Measurements from ENCODE around the gene FBXW11.

The FBXW11 gene

DNA sequence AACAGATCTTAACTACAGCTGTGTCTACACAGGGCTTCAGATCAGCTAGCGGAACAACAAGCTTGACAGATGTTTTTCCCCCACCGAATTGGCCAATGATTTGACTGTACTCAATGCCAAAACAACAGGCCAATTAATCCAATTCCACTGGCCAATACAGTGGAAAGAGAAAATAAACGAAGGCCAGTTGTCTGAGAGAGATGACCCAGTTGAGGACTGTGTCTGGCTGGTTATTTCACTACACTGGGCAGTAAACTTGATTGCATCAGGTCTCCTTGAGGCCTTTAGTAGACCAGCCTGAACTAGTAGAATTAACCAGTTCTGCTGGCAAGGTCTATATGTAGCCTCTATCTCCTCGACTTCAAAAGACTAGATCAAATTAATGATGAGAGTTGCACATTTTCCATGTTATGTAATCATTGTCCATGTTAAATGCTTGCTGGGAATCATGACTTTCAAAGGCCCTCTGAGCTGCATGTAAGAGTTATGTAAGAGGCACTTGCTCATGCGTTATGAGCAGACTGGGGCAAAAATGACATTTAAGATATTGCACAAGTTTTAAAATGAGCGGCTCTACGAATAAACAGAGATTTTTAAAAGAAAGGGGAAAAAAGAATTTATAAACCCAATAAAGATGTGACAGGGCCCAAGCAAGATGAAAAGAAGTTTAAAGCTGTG lies 192.5 kb downstream of the FBXW11 start:
- no peak for DNase-seq (ENCODE audit: low read depth)
- TF ChIP-seq, protein P1, sequence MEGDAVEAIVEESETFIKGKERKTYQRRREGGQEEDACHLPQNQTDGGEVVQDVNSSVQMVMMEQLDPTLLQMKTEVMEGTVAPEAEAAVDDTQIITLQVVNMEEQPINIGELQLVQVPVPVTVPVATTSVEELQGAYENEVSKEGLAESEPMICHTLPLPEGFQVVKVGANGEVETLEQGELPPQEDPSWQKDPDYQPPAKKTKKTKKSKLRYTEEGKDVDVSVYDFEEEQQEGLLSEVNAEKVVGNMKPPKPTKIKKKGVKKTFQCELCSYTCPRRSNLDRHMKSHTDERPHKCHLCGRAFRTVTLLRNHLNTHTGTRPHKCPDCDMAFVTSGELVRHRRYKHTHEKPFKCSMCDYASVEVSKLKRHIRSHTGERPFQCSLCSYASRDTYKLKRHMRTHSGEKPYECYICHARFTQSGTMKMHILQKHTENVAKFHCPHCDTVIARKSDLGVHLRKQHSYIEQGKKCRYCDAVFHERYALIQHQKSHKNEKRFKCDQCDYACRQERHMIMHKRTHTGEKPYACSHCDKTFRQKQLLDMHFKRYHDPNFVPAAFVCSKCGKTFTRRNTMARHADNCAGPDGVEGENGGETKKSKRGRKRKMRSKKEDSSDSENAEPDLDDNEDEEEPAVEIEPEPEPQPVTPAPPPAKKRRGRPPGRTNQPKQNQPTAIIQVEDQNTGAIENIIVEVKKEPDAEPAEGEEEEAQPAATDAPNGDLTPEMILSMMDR (conservative IDR thresholded peaks at IDR 0.05; ENCODE audit: low read length), result no peak
- no peak overlapping the region for H3K4me3 ChIP-seq (ENCODE audit: low read length)

DNA sequence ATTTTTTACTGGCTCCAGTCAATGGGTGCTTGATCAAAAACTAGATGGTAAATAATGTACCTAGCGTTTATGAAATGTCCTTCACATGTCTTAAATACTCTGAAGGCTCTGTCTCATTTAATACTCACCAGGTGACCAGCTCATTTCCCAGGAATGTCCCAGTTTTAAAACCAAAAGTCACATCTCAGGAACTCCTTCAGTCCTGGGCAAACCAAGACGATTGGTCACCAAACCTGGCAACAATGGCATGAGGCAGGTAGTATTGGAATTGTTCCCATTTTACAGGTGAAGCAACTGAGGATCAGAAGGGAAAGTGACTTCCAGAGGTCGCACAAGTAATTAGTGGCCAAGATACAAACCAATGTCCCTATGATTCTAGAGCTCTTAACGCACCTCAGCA lies 193.2 kb downstream of the FBXW11 start:
- no peak for DNase-seq (ENCODE audit: low read depth)
- TF ChIP-seq, protein P1 (conservative IDR thresholded peaks at IDR 0.05; ENCODE audit: low read length), result no peak
- H3K4me3 ChIP-seq (ENCODE audit: low read length), result no peak overlapping the region

All from AG10803 (cell line).